SK-N-SH (cell line): Measurements from ENCODE around the gene OBSCN.

Experiments
- TCF12 ChIP-seq: IDR thresholded peaks from 2 replicates; pipeline ENCODE4 v1.4.0; 2012
- TF ChIP-seq, protein P1 (sequence below): fragments of 200-600 bp; sonication (generic); IDR thresholded peaks from 2 replicates; pipeline ENCODE4 v1.6.1; 2017; ENCODE audit warnings: antibody characterized with exemption, mild to moderate bottlenecking, moderate library complexity

DNA sequence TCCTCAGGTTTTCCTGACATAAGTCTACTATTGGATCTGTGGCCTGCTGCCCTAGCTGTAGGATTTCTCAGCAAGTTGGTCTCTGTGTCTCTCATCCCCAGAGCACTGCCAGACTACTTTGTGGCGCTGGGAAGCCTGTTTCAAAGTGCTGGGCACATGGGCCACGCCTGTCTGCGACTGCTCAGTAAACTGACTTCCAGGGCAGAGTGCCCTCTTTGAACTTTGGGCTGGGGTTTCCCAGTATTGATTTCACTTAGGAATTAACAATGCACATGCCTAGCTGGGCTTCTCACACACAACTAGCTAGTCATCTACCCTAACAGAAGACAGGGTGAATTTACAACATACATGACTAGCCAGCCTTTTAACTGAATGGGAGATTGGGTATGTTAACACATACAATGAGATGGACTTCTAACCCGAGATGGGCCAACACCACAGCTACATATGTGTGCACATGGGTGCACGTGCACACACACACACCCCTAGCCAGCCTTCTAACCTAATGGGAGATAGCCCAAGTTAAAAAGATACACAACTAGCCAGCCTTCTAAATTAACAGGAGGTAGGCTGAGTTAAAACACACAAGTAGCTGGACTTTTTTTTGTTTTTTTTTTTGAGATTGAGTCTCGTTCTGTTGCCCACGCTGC, 215.7 kb downstream of the OBSCN start:
- TF ChIP-seq, protein P1, sequence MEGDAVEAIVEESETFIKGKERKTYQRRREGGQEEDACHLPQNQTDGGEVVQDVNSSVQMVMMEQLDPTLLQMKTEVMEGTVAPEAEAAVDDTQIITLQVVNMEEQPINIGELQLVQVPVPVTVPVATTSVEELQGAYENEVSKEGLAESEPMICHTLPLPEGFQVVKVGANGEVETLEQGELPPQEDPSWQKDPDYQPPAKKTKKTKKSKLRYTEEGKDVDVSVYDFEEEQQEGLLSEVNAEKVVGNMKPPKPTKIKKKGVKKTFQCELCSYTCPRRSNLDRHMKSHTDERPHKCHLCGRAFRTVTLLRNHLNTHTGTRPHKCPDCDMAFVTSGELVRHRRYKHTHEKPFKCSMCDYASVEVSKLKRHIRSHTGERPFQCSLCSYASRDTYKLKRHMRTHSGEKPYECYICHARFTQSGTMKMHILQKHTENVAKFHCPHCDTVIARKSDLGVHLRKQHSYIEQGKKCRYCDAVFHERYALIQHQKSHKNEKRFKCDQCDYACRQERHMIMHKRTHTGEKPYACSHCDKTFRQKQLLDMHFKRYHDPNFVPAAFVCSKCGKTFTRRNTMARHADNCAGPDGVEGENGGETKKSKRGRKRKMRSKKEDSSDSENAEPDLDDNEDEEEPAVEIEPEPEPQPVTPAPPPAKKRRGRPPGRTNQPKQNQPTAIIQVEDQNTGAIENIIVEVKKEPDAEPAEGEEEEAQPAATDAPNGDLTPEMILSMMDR = no peak
- no peak for TF ChIP-seq TCF12
